Vagina (tissue), 2 donors: ENCODE data around the gene ATIC. TPM values are rescaled to one million over a fixed set of nuclear protein-coding genes. Genes with fewer than 3 reads are reported as not detected.

Experiments
- DNase-seq, 2 donors: peaks; one replicate each; pipeline ENCODE4 v3.0.0-alpha.2; 2017; ENCODE audit errors: extremely low spot score in 2 of 2
- H3K27ac ChIP-seq: fragments of 200-600 bp; sonication (generic); one replicate; pipeline ENCODE4 v1.5.1; 2019
- H3K27me3 ChIP-seq: fragments of 200-600 bp; sonication (generic); one replicate; pipeline ENCODE4 v1.5.1; 2019
- H3K36me3 ChIP-seq, 2 donors: fragments of 200-600 bp; sonication (generic); one replicate each; pipeline ENCODE4 v1.5.1; 2017 to 2019
- H3K4me1 ChIP-seq: fragments of 200-600 bp; sonication (generic); one replicate; pipeline ENCODE4 v1.5.1; 2019
- H3K4me3 ChIP-seq, 2 donors: fragments of 200-600 bp; sonication (generic); 1 replicate in 1 of 2; 2 replicates in 1 of 2; pipeline ENCODE4 v1.5.1; 2016 to 2019
- H3K9me3 ChIP-seq: fragments of 200-600 bp; sonication (generic); one replicate; pipeline ENCODE4 v1.5.1; 2019
- CTCF ChIP-seq, 3 experiments: fragments of 450-650 bp in 2 of 3; fragments of 200-600 bp in 1 of 3; sonication (generic) in 1 of 3; IDR thresholded peaks; one replicate each; pipeline ENCODE4 v1.5.1; 2017 to 2019; ENCODE audit warnings: antibody characterized with exemption in 3 of 3, mild to moderate bottlenecking in 2 of 3, moderate library complexity in 2 of 3
- POLR2A ChIP-seq, 2 donors: fragments of 450-650 bp; IDR thresholded peaks; one replicate each; pipeline ENCODE4 v1.6.1; 2017; ENCODE audit warnings: antibody characterized with exemption in 2 of 2, mild to moderate bottlenecking in 2 of 2, moderate library complexity in 2 of 2
- POLR2AphosphoS5 ChIP-seq, 2 donors: sonication (generic); formaldehyde crosslinking; IDR thresholded peaks; one replicate each; pipeline ENCODE4 v1.9.0; 2017; ENCODE audit warnings: antibody characterized with exemption in 2 of 2, mild to moderate bottlenecking in 2 of 2, low read depth in 1 of 2; ENCODE audit not compliant: insufficient read depth in 1 of 2
- intact Hi-C: fragments of 100-400 bp; cut with DNase I; formaldehyde crosslinking; loops from one replicate; pipeline ENCODE4 v1.15.1; 2023
- total RNA-seq: library from RNA; depleted of rRNA; stranded (reverse); fragments of >200 nt; gene quantifications from one replicate; pipeline ENCODE4 v1.2.3, GENCODE V29; 2016

ATIC gene
- total RNA-seq, 1 donor from 2014 or later = 75.6 TPM

GRCh38 chr2:215277944-215278343 lies 33.9 kb upstream of the ATIC start:
- TF ChIP-seq CTCF (IDR thresholded peaks at IDR 0.05) = no peak
- TF ChIP-seq POLR2AphosphoS5 (IDR thresholded peaks at IDR 0.05; ENCODE audit: insufficient read depth in 1 of 2, low read depth in 1 of 2) = no peak
- no peak for TF ChIP-seq POLR2A (IDR thresholded peaks at IDR 0.05)
- Histone ChIP-seq H3K36me3 (no peaks in the 10 kb centered on the region), H3K4me1 (no peaks in the 10 kb centered on the region), H3K4me3 (no peak overlapping the region), H3K9me3 (no peaks in the 10 kb centered on the region), H3K27ac (no peak overlapping the region), H3K27me3 (no peaks in the 10 kb centered on the region)
- intact Hi-C loops = no loop called here
- no peak for DNase-seq

GRCh38 chr2:215280326-215280725 lies 31.5 kb upstream of the ATIC start:
- Histone ChIP-seq H3K27me3 (no peaks in the 10 kb centered on the region), H3K36me3 (no peaks in the 10 kb centered on the region)

GRCh38 chr2:215283221-215283620 lies 28.6 kb upstream of the ATIC start:
- TF ChIP-seq POLR2AphosphoS5 (IDR thresholded peaks at IDR 0.05; ENCODE audit: insufficient read depth in 1 of 2, low read depth in 1 of 2) (no peak), CTCF (IDR thresholded peaks at IDR 0.05) (no peak), POLR2A (IDR thresholded peaks at IDR 0.05) (no peak)
- H3K9me3 ChIP-seq = no peaks in the 10 kb centered on the region
- no peak overlapping the region for H3K4me3 ChIP-seq
- DNase-seq = no peak
- H3K27me3 ChIP-seq = no peaks in the 10 kb centered on the region
- intact Hi-C loops = no loop called here
- no peaks in the 10 kb centered on the region for H3K36me3 ChIP-seq
- H3K27ac ChIP-seq = no peak overlapping the region
- H3K4me1 ChIP-seq = no peaks in the 10 kb centered on the region

More at GRCh38 chr2:215280326-215280725, 31.5 kb upstream of the ATIC start:
- no peaks in the 10 kb centered on the region for H3K4me1 ChIP-seq
- H3K27ac ChIP-seq = no peak overlapping the region
- no peak overlapping the region for H3K4me3 ChIP-seq
- no peak for TF ChIP-seq CTCF (IDR thresholded peaks at IDR 0.05)
- TF ChIP-seq POLR2AphosphoS5 (IDR thresholded peaks at IDR 0.05; ENCODE audit: insufficient read depth in 1 of 2, low read depth in 1 of 2) = no peak
- no peak for TF ChIP-seq POLR2A (IDR thresholded peaks at IDR 0.05)
- intact Hi-C loops = no loop called here
- H3K9me3 ChIP-seq = no peaks in the 10 kb centered on the region
- DNase-seq = no peak

- DNase-seq = no peak
- no peaks in the 10 kb centered on the region for H3K4me1 ChIP-seq
- H3K27me3 ChIP-seq = no peaks in the 10 kb centered on the region
- H3K27ac ChIP-seq = no peak overlapping the region
- no peaks in the 10 kb centered on the region for H3K36me3 ChIP-seq
- no peaks in the 10 kb centered on the region for H3K9me3 ChIP-seq
- intact Hi-C loops = no loop called here
- no peak for TF ChIP-seq POLR2AphosphoS5 (IDR thresholded peaks at IDR 0.05; ENCODE audit: insufficient read depth in 1 of 2, low read depth in 1 of 2)
- no peak for TF ChIP-seq POLR2A (IDR thresholded peaks at IDR 0.05)
- no peak for TF ChIP-seq CTCF (IDR thresholded peaks at IDR 0.05)
- no peak overlapping the region for H3K4me3 ChIP-seq
Observed at GRCh38 chr2:215286309-215286708, 25.6 kb upstream of the ATIC start.

GRCh38 chr2:215288112-215288815 lies 23.6 kb upstream of the ATIC start:
- H3K9me3 ChIP-seq = no peaks in the 10 kb centered on the region
- TF ChIP-seq POLR2A (IDR thresholded peaks at IDR 0.05) (no peak), CTCF (IDR thresholded peaks at IDR 0.05) (no peak), POLR2AphosphoS5 (IDR thresholded peaks at IDR 0.05; ENCODE audit: insufficient read depth in 1 of 2, low read depth in 1 of 2) (no peak)
- H3K27ac ChIP-seq = no peak overlapping the region
- no peaks in the 10 kb centered on the region for H3K36me3 ChIP-seq
- no peak overlapping the region for H3K4me3 ChIP-seq
- no peaks in the 10 kb centered on the region for H3K27me3 ChIP-seq
- intact Hi-C loops = no loop called here
- no peaks in the 10 kb centered on the region for H3K4me1 ChIP-seq
- DNase-seq = no peak
